CD4-positive, alpha-beta T cell treated with Interleukin-17A for 4 hours (primary cell): ENCODE results near the gene EFNA5.

Experiments
- DNase-seq: peaks from one replicate; pipeline ENCODE4 v3.0.0-alpha.2; 2020; ENCODE audit warnings: mixed read lengths

EFNA5 gene

DNA sequence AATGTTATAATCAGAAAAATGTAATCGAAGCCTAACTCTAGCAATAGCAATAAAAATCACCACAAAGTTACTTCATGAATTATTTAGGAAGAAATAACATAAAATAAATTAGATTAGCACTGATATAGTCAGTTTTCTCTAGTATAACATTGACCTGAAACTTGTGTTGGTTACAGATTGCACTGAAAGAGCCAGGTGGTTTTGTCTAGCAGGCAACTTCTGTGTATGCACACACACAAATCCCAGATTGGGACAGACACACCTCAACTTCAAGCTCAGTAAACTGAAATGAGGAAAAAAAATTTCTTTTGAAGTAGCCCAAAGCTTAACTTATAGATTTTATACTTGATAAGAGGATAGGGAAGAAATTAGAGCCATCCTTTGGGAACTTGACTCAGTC, 129.3 kb downstream of the EFNA5 start:
- no peak for DNase-seq

DNA sequence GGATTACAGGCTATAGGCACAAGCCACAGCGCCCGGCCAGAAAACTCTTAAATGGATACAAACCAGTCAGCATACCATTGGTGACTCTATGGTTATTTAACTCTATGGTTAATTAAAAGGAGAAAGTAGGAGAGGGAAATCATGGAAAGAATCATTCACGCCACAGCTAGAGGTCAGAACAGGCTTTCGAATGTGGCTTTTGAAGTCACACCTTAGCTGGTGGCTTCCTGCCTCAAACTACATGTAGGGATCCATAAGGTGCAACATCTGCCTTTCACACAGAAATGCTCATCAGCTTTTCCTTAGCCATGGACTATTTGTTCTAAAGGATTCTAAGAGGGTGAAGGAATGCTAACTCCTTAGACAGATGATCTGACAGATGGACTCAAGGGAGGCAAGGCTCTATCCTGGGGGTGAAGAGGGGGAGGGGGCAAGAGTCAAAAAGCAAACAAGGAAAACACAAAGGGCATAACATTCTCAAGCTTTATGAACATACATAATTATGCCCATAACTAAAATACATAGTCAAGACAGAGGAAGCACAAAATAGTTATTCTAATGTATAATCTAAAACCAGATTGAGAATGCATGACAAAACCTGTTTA, 130.9 kb downstream of the EFNA5 start:
- no peak for DNase-seq

DNA sequence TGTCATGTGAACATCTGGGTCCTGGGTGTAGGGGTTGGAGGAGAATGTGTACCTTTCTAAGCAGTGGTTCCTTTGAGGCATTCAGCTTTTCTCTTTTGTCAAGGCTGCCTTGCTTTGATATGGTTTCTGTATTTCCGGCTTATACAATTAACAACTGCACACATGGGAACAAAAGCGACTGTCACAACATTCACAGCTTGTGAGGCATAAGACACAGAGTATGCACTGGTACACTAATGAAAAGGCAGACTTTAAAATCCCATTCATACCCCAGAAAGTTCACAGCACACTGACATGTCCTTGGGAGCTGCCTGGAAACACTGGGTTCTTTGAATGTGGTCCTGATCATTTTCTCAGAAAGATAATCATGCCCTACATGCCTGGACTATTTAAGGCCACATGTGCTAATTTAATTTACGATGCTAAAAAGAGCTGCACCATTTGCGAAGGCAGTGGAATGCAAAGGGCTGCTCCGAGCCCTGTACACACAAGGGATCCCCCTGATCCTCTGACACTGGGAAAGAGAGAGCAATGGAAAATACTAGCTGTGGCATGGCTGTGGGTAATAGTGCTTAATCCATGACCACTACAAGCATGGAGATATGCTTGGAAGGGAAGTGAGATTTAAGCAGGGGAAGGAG, 131.8 kb downstream of the EFNA5 start:
- no peak for DNase-seq

DNA sequence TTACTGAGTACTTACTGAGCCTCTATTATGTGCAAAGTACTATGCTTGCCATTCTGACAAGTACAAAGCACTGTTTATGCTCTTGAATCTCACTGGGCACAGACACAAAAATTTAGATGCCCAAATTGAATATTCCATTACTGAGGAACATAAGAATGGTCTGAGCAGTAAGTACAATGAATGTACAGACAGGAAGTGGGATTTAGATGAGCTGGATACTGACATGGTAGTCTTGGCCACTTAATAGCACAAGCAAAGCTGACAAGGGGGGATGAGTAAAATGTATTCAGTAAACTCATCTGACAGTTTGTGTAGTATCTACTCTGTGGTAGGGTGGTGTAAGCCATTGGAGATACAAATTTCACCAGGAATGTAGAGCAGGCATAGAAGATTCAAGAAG, 132.4 kb downstream of the EFNA5 start:
- DNase-seq: no peak

DNA sequence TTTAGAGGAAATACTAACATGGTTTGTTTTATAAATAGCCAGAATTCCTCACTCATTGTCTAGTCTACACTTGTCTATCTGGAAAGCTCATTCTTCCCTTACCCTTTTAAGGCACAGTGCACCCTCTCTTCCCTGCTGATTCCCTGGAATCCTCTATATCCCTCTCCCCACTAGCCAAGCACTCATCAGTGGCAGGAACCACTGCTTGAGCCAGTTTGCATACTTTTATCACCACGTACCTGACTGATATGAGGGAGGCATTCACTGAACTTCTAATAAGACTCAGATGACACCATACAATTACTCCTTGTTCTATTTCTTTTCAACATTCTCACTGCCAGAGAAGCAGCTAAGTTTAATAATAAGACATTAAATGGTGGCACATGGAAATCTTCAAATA, 134.9 kb downstream of the EFNA5 start:
- no peak for DNase-seq

DNA sequence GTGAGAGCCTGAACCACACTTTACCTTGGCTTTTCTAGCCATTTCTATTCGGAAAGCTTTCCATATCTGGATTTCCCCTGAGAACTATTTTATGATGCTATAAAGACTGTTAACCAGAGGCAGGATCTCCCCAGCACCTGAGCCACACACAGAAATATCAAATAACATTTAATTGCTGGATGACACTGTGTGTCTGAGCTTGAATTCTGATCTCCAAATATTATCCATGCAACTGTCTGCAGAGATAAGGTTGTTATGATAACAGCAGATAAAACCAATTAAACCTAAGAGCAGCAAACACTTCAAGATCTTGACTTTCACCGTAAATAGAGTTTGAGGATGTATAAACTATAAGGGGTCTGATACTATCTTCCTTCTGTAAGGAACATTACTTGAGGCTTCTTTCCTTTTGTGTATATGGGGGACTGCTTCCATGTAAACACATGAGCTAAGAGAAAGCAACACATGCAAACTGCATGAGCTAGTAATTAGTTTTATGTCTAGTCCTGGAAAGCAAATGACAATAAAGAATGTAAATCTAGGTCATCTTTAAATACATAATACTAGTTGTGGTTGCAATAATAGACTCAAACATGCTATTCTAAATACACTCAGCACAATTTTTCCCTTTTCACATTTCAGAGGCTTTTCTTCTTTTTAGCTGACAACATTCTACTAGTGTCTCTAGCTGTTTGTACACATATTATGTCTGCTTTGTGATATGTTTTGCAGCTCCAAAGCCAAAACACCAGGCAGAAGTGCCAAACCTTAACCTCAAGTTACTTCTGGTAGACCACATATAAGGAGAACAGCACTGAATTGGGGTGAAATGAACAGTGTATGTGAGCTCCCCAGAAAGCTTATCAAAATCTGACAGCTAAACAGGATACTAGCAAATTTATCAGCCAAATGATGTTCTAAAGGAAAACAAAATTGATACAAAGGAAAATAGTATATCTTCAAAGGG, 136.5 kb downstream of the EFNA5 start:
- no peak for DNase-seq

DNA sequence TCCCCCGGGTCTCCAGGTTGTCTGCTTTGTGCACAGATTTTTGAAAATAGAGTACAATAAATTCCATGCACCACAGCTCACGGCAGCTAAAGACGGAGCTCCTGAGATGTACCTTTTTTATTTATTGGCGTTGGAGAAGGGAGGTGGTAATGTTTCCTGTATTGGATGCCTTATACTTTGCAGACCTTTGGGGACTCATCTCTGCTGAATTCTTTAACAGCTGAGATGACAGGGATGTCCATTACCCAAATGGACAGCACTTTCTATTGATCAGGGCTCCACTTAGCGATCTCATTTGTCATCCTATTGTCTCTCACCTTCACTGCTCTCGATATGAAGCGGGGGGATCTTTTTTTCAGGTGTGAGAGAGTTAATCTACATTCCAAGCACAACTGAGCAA, 137.8 kb downstream of the EFNA5 start:
- DNase-seq: no peak

DNA sequence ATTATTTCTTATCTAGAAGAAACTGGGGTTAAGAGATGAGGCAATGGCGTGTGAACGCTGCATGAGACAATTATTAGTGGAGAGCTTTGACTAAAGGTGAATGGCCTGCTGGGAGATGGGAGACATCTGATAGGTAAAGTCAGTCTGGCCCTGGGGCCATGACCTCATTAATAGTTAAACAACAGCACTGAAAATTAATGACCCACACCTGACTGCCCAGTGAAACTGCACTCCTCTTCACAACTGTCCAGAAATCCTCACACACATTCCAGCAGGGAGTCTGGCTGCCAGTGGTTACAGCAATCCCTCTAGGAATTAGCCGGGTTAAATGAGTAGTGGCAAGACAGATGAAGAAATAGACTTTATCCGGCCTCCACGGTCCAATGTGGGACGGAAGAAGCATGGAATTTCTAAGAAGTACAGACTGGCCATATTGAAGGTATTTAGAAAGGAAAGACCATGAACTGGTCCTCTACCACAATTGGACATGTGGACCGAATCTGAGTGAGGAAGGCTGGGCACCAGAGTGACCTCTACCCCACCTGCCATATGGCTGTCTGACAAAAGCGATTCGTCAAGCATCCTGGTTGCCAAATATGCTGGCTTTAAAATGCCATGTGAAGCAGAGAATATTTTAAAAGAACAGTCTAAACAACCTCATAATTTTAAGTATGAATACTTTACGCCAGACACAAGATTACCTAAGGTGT, 138.4 kb downstream of the EFNA5 start:
- no peak for DNase-seq

DNA sequence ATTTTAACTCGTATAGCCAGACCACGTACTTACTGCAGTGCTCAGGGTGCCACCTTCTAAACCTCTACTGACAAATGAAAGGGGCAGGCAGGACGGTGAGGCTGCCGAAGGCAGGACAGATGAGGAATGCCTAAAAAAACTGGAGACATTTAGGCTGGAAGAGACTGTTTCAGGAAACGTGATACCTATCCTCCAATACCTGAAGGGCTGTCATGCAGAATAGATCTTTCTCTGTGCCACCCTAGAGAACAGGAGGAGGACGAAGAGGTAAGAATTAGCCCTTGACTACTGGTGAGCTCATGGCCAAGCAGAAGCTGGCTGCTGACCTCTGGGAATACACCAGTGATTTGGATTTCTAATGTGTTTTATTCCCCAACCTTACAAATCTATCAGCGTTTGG, 139.4 kb downstream of the EFNA5 start:
- no peak for DNase-seq

DNA sequence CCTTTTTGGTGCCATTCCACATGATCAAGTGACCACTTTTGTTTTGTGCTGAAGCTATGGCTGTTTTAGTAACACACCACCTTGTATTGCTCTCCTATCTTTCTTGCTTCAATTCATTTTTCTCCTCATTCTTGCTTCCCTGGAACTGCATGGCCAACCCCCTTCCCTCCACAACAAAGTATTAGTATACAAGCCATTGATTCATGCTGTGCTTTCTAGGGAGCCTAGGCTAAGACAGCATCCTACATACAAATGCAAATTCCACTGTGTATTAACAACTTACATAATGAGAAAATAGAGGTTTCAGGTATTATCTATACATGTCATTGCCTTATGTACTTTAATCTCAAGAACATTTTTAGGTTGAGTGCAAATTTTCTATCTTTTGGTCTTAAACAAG, 141.1 kb downstream of the EFNA5 start:
- no peak for DNase-seq

DNA sequence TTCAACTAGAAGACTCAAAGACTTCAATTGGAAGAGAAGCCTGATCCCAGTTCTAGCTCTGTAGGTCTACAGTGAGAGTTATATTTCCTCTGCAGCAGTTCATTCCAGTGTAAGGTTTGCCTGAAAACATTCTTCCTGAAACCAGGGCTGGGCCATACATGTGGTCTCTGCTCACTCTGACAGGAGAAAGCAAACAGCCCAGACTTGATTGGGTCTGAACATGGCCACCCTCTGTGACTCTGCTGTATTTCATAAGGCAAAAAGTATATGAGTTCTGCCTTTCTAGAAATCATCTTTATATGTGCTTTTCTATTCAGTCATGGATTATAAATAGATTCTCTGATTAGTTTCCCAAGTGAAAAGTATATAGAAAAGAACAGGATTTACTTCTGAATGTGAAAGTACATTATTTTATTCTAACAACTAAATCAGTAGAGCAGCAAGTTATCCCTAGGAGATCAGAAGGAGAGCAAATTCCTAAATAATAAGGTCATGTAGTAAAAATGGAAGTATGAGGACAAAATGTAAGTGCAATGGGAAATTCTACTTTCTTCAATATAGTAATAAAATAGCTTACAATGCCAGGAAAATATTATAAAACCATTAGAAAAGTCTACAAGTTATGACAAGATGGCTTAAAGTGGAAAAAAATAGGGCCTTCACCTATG, 144.3 kb downstream of the EFNA5 start:
- DNase-seq: no peak

DNA sequence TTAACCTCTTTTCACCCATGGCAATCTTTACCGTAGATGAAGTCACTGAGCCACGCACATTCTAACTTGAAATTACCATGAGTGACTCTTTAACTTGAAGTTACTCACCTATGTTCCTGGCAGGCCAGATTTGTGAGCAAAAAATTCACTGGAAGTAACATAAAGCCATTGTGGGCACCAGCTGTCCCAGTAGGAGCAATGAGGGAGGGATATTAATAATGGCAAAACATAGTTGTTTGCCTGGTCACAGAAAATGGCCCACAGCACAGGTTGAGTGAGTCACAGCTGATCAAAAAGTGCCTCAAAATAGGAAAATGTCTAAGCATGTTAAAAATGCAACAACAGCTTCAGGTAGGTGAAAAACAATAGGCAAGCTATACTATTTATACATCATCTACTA, 146.6 kb downstream of the EFNA5 start:
- no peak for DNase-seq

DNA sequence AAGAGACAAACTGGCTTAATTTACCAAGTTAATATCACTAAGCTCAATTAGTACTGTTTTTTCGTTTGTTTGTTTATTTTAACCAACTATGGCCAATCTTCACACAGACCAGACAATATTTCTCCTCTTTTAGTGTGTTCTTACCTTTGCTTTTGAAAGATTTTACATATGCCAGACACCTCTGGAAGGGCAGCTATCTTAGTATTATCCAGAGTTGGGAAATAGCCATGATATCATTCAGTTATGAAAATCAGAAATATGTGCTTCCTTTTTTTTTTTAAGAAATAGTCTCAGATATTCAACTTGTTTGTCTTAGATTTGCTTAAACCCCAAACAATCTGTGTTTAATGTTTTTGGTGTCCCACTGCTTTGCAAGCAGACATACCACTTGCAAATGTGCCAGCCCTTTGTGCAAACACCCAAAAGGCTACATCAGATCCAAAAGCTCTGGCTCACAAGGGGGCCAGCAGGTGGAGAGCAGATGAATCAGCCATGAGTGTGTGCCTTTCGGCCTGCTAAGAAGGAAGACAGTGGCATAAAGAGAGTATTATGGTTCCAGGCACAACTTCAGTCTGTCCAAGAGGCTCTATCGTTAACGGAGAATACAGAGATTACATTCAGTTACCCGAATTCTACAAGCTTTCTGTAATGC, 147.6 kb downstream of the EFNA5 start:
- no peak for DNase-seq

DNA sequence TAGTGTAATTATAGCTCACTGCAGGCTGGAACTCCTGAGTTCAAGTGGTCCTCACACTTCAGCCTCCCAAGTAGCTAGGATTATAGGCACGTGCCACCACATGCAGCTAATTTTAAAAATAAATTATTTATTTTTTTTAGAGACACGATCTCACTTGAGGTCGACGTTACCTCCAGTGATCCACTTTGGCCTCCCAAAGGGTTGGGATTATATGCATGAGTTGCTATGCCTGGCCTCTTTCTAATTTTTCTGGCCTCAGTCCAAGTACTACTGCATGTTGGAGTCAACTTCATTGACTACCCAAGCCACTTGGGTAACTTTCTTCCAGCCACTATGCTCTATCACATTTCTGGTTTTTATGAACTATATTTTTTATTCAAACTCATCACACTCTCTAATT, 148.3 kb downstream of the EFNA5 start:
- no peak for DNase-seq

DNA sequence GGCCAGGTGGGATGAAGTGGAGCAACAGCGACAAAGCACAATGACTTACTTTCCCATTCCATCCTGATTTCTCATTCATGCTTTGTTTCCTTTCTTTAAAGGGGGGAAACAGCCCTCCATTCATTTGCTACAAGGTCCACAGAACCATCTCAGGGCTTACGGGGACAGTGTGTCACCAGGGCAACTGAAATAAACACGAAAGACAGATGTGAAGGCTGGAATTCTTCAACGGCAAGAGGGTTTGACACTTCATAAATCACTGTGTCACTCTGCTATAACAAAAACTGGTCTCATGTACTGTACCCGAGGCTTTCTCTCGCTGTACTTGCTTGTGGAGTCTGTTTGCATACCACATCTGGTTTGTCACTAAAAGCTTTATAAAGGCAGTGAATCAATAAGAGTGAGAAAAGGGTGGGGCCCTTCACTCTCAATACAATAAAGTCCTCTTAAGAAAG, 150.8 kb downstream of the EFNA5 start:
- DNase-seq: no peak

DNA sequence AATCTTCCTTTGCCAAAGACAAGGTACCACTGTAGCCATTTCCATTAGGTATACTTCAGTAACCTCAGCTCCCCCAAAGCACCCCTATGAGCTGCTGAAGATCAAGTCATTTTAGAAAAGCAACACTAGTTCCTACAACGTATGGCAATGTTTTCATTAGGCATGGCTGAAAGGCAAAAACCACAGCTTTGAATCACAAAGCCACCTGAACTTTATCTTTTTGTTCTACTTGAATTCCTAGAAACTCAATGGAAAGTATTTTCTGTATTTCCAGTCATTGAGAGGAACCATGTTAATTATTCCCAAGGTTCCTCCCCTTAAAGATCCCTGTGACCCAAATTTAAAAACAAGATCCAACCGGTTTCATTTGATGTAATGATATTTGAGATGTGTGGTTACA, 152.1 kb downstream of the EFNA5 start:
- DNase-seq: no peak

DNA sequence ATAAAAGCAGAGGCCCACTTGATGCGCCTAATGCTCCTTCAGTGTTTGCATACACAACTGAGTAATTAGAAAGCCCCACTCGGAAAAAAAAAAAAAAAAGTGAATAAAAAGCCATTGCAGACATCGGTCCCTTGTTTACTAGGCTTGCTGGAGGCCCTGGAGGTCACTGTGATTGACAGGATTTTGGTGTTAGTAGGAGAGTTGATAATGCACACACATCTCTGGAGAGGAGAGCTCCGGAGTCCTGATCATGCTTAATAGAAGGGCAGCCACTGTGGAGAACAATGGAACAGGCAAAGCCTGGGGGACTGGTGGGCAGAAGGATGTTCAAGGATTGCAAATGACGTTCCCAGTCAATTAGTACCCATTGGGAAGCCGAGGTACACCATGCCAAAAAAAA, 152.5 kb downstream of the EFNA5 start:
- DNase-seq: no peak

DNA sequence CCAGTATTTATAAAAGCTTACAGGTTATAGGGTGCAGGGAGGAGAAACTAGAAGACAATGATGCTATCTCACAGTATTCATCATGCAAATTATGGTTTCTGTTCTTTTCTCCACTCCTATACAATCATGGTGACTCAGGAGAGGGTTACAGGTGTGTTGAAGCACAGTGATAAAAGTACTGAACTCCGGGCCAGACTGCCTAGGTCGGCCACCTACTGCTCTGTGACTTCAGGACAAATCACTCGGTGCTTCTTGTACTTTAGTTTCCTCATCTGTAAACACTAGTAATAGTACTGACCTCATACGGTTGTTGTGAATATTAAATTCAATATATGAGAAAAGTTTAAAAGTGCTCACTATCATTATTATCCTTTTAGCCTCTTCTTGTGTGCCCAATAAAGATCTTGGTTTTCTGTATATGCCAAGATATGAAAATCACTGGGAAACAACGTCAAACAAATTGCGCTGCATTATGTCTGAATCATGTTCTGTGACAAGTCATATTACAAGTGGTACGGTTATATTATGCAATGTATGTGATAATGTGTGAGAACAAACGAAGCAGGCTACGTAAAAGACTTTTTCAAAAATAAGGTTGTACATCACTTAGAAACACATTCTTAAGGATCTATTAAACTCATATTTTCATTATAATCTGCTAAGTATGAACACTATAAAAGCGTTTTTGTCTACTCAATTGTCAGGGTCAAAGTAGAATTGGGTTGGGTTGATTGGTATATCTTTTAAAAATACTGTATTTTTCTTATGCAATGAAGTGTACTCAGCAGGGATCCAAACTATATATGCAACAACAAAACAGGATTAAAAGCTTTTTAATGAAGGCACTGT, 153.3 kb downstream of the EFNA5 start:
- no peak for DNase-seq

DNA sequence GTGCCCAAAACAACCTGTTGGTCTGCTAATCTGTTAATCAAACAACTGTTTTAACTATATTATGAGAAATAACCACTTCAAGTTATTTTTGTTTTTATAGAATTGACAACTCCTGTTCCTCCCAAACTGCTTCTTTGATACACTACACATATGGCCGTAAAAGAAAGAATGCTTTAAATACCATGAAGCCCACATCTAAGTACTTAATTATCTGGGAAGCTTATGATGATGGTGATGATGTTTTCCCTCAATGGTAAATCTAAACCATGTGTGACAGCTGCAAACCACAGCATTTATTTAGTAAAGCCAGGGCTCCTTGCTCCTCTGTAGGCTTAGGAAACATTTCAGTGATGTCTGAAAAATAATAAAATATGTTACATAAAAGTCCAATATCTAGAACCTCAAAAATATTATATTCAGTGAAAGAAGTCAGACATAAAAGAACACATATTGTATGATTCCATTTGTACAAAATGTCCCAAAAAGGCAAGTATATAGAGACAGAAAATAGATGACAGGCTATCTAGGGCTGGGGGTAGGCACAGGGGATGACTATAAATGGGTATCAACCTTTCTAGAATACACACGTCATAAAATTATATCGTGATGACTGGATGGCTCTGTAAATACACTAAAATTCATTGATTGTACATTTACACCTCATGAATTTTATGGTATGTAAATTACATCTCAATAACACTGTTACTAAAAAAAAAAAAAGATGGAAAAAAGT, 154.1 kb downstream of the EFNA5 start:
- DNase-seq: no peak

DNA sequence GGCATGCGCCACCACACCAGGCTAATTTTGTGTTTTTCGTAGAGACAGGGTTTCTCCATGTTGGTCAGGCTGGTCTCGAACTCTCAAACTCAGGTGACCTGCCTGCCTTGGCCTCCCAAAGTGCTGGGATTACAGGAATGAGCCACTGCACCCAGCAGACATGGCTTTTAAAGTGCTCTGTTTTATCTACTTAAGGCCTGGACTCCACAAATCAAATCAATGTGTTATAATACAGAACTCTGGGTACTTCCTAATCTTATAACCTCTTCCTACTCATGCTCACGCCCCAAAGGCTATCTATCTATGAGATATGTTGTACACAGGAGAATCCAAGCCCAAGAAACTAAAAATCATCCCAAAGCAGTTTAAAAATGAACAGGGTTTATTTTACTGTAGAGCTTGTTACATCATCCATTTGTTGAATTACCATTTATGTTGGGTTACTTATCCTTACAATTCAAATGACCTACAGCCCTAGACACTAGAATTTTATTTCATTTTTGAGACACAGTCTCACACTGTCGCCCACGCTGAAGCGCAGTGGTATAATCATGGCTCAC, 155.1 kb downstream of the EFNA5 start:
- DNase-seq: no peak
